ENCODE data around the gene MAK.

DNA sequence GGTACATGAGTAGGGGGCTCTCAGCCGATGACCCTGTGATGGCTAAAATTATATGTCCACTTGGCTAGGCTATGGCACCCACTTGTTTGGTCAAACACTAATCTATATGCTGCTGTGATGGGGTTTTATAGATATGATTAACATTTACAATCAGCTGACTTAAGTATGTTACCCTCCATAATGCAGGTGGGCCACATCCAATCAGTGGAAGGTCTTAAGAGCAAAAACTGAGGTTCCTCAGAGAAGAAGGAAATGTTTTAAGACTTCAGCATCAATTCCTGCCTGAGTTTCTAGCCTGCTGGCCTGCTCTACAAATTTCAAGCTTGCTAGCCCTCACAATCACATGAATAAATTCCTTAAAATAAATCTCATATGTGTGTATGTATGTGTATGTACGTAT is 18.9 kb upstream of the MAK start:
- TF ChIP-seq SIN3A (IDR thresholded peaks at IDR 0.05; ENCODE audit: borderline replicate concordance, insufficient read depth, low read length): no peak
- TF ChIP-seq, protein P1, sequence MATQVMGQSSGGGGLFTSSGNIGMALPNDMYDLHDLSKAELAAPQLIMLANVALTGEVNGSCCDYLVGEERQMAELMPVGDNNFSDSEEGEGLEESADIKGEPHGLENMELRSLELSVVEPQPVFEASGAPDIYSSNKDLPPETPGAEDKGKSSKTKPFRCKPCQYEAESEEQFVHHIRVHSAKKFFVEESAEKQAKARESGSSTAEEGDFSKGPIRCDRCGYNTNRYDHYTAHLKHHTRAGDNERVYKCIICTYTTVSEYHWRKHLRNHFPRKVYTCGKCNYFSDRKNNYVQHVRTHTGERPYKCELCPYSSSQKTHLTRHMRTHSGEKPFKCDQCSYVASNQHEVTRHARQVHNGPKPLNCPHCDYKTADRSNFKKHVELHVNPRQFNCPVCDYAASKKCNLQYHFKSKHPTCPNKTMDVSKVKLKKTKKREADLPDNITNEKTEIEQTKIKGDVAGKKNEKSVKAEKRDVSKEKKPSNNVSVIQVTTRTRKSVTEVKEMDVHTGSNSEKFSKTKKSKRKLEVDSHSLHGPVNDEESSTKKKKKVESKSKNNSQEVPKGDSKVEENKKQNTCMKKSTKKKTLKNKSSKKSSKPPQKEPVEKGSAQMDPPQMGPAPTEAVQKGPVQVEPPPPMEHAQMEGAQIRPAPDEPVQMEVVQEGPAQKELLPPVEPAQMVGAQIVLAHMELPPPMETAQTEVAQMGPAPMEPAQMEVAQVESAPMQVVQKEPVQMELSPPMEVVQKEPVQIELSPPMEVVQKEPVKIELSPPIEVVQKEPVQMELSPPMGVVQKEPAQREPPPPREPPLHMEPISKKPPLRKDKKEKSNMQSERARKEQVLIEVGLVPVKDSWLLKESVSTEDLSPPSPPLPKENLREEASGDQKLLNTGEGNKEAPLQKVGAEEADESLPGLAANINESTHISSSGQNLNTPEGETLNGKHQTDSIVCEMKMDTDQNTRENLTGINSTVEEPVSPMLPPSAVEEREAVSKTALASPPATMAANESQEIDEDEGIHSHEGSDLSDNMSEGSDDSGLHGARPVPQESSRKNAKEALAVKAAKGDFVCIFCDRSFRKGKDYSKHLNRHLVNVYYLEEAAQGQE (IDR thresholded peaks at IDR 0.05; ENCODE audit: insufficient read depth in 1 of 2, low read depth in 2 of 2, low read length in 2 of 2): no peak
- TF ChIP-seq FOXP2 (optimal IDR thresholded peaks at IDR 0.05; ENCODE audit: borderline replicate concordance, extremely low read depth, extremely low read length, insufficient read depth): no peak
- TF ChIP-seq TAF1 (IDR thresholded peaks at IDR 0.05; ENCODE audit: borderline replicate concordance, insufficient read depth, low read length): no peak
- TF ChIP-seq POLR2AphosphoS5 (IDR thresholded peaks at IDR 0.05; ENCODE audit: low read depth, low read length): no peak

Measured in PFSK-1 (cell line).